Skeletal muscle tissue (tissue), 4 donors: ENCODE measurements around the gene MAP7. TPM values are rescaled to one million over a fixed set of nuclear protein-coding genes. Genes with fewer than 3 reads are reported as not detected.
"Not testable (repeated sequence)": the region's sequence is repeated elsewhere in the genome, so short reads cannot be mapped to it uniquely, and the experiment has no call there.

Source experiments
- H3K27ac ChIP-seq: one replicate; pipeline ENCODE4 v1.7.0; 2013; ENCODE audit warnings: mild to moderate bottlenecking, low read depth, low read length, inconsistent platforms
- H3K27me3 ChIP-seq, 3 donors: one replicate each; pipeline ENCODE4 v1.7.0; 2013; ENCODE audit warnings: low read length in 3 of 3; ENCODE audit not compliant: control insufficient read depth in 3 of 3, insufficient read depth in 3 of 3
- H3K36me3 ChIP-seq, 3 donors: one replicate each; pipeline ENCODE4 v1.7.0; 2013; ENCODE audit warnings: low read length in 3 of 3; ENCODE audit not compliant: control insufficient read depth in 3 of 3, insufficient read depth in 3 of 3
- H3K4me1 ChIP-seq, 3 donors: one replicate each; pipeline ENCODE4 v1.7.0; 2013; ENCODE audit warnings: low read length in 3 of 3, mild to moderate bottlenecking in 3 of 3; ENCODE audit not compliant: control insufficient read depth in 3 of 3, insufficient read depth in 3 of 3
- H3K4me3 ChIP-seq, 3 donors: one replicate each; pipeline ENCODE4 v1.7.0; 2013; ENCODE audit warnings: low read length in 3 of 3
- H3K9ac ChIP-seq, 3 donors: one replicate each; pipeline ENCODE4 v1.7.0; 2013; ENCODE audit warnings: low read length in 3 of 3, mild to moderate bottlenecking in 3 of 3, moderate library complexity in 2 of 3, low read depth in 1 of 3
- H3K9me3 ChIP-seq, 3 donors: one replicate each; pipeline ENCODE4 v1.7.0; 2013; ENCODE audit warnings: low read length in 3 of 3; ENCODE audit not compliant: control insufficient read depth in 3 of 3
- total RNA-seq: library from RNA; depleted of rRNA; stranded (reverse); fragments of >200 nt; gene quantifications from one replicate; pipeline ENCODE4 v1.2.3, GENCODE V29; 2014
- donor health status: Osteomylitis.

The MAP7 gene
- total RNA-seq, 1 donor from 2014 or later: under 0.01 TPM

DNA sequence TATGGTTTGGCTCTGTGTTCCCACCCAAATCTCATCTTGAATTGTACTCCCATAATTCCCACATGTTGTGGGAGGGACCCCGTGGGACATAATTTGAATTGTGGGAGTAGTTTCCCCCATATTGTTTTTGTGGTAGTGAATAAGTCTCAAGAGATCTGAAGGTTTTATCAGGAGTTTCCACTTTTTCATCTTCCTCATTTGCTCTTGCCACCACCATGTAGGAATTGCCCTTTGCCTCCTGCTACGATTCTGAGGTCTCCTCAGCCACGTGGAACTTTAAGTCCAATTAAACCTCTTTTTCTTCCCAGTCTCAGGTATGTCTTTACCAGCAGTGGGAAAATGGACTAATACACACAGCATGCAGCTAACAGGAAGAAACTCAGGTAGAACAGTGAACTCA, 151.8 kb downstream of the MAP7 start:
- no peaks in the 10 kb centered on the region for H3K36me3 ChIP-seq
- no peaks in the 10 kb centered on the region for H3K4me1 ChIP-seq
- H3K9me3 ChIP-seq: no peaks in the 10 kb centered on the region
- no peak overlapping the region for H3K9ac ChIP-seq
- H3K27me3 ChIP-seq: no peaks in the 10 kb centered on the region
- no peak overlapping the region for H3K27ac ChIP-seq
- no peak overlapping the region for H3K4me3 ChIP-seq

GRCh38 chr6:136396908-136397307, 153.3 kb downstream of the MAP7 start:
- no peaks in the 10 kb centered on the region for H3K4me1 ChIP-seq
- H3K27ac ChIP-seq: no peak overlapping the region
- no peaks in the 10 kb centered on the region for H3K36me3 ChIP-seq
- H3K27me3 ChIP-seq: no peaks in the 10 kb centered on the region
- no peak overlapping the region for H3K9ac ChIP-seq
- no peaks in the 10 kb centered on the region for H3K9me3 ChIP-seq
- H3K4me3 ChIP-seq: no peak overlapping the region

DNA sequence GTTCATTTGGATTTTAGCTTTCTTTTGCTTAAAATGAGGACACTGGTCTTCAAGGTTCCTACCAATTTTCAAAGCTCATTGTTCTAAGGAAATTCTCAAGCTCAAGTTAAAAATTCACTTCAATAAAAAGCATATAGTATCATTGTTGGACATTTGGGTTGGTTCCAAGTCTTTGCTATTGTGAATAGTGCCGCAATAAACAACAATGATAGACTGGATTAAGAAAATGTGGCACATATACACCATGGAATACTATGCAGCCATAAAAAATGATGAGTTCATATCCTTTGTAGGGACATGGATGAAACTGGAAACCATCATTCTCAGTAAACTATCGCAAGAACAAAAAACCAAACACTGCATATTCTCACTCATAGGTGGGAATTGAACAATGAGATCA, 159.3 kb downstream of the MAP7 start:
- H3K27ac ChIP-seq, H3K27me3 ChIP-seq, H3K4me3 ChIP-seq, H3K9ac ChIP-seq, H3K36me3 ChIP-seq, H3K4me1 ChIP-seq, H3K9me3 ChIP-seq: not testable (repeated sequence)

GRCh38 chr6:136387316-136387715, 162.9 kb downstream of the MAP7 start:
- Histone ChIP-seq H3K27ac (no peak overlapping the region), H3K36me3 (no peaks in the 10 kb centered on the region), H3K4me1 (no peaks in the 10 kb centered on the region), H3K9ac (no peak overlapping the region), H3K4me3 (no peak overlapping the region), H3K27me3 (no peaks in the 10 kb centered on the region), H3K9me3 (no peaks in the 10 kb centered on the region)

DNA sequence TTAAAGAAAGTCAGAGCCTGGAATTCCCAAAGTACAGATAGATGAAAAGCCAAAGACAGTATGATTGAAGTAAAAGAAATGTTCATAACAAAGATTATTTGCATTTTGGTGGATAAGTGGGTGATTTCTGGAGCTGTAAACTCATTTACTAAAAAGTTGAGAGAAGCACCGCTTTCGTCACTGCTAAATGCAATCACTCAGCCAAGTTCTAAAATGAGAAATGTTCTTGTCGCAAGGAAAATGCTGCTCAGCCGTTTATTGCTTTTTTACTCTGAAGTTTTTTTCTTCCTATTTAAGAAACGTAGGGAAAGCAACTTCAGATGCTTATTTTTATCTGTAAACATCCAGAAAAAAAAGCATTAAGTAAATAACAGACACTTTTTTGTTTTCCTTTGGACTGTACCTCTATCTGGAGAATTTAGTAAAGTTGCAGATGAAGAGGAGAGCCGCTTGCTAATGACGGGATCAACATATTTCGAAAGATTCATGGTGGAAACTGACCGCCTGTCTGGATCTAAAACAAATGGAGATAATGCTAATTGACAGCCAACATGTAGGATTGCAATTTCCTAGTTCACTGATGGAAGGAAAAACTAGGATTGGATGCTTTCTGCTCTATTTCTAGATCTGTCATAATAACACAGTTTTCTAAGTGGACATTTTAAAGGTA, 166.8 kb downstream of the MAP7 start:
- no peaks in the 10 kb centered on the region for H3K27me3 ChIP-seq
- no peak overlapping the region for H3K9ac ChIP-seq
- H3K4me3 ChIP-seq: no peak overlapping the region
- no peak overlapping the region for H3K27ac ChIP-seq
- H3K4me1 ChIP-seq: no peaks in the 10 kb centered on the region
- no peaks in the 10 kb centered on the region for H3K36me3 ChIP-seq
- no peaks in the 10 kb centered on the region for H3K9me3 ChIP-seq

DNA sequence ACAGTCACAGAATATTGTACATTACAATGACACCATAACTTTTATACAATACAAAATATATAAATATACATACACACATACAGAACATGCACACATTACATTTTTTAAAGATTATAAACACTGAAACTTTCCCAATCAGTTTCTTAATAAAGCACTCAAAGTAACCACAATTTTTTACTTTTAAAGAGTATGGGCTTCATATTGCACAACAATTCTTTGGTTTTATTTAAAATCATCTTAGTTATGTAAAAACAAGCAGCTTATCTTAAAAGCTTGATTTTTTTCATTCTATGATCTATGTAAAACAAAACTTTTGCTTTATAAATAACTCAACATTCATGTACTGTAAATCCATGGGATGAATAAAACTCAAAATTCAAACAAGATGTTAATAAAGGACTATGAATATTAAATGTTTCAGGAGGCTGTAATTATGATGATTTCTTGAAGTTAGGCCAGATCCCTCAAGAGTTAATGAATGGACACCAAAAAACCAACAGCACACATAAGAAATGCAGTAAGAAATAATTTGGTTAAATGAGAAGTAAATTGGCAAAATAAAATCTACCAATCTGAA, 167.5 kb downstream of the MAP7 start:
- H3K4me1 ChIP-seq: no peaks in the 10 kb centered on the region

GRCh38 chr6:136378888-136379287, 171.3 kb downstream of the MAP7 start:
- H3K4me3 ChIP-seq: no peak overlapping the region
- no peak overlapping the region for H3K27ac ChIP-seq
- H3K27me3 ChIP-seq: no peaks in the 10 kb centered on the region
- H3K9ac ChIP-seq: no peak overlapping the region
- H3K4me1 ChIP-seq: no peaks in the 10 kb centered on the region
- H3K9me3 ChIP-seq: no peaks in the 10 kb centered on the region
- no peaks in the 10 kb centered on the region for H3K36me3 ChIP-seq

More for the DNA sequence above, 167.5 kb downstream of the MAP7 start:
- H3K27ac ChIP-seq: no peak overlapping the region
- H3K27me3 ChIP-seq: no peaks in the 10 kb centered on the region
- H3K9ac ChIP-seq: no peak overlapping the region
- H3K36me3 ChIP-seq: no peaks in the 10 kb centered on the region
- H3K9me3 ChIP-seq: no peaks in the 10 kb centered on the region
- H3K4me3 ChIP-seq: no peak overlapping the region

DNA sequence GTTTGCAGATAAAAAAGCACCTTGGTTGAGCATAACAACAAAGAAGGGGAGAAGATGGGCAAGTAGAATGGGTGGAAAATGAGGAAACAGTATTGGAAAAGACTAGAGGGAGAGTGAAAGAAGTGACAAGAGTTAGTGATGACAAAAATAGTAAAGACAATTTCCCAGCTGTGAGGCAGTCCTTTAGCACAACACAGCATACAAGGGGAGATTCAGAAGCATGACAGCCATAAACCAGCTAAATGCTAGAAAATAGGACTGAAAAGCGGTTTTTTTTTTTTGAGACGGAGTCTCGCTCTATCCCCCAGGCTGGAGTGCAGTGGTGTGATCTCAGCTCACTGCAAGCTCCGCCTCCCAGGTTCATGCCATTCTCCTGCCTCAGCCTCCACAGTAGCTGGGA, 174.4 kb downstream of the MAP7 start:
- H3K27me3 ChIP-seq, H3K4me1 ChIP-seq, H3K4me3 ChIP-seq, H3K27ac ChIP-seq, H3K36me3 ChIP-seq, H3K9ac ChIP-seq, H3K9me3 ChIP-seq: not testable (repeated sequence)

DNA sequence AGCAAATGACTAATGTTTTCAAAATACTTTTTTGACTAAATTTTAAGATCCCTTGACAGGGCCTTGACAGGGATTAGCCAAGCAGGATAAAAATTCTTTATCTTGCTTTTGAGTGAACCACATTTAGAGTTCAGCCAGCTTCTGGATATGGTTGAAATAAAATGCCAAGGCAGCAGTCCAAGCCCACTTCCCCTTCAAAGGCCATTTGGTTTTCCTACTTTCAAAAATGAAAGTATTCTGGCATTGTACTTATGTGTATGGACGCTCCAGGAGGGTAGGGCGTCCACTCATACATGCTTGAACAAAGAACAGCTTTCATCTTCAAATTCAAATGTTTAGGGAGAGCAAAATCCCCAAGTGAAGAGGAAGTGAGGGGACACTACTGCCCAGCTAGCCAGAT, 178.3 kb downstream of the MAP7 start:
- Histone ChIP-seq H3K27ac (no peak overlapping the region), H3K4me3 (no peak overlapping the region), H3K27me3 (no peaks in the 10 kb centered on the region), H3K4me1 (no peaks in the 10 kb centered on the region), H3K36me3 (no peaks in the 10 kb centered on the region), H3K9ac (no peak overlapping the region), H3K9me3 (no peaks in the 10 kb centered on the region)

GRCh38 chr6:136370988-136371728, 179.1 kb downstream of the MAP7 start:
- H3K9me3 ChIP-seq: no peaks in the 10 kb centered on the region
- H3K27me3 ChIP-seq: no peaks in the 10 kb centered on the region
- no peak overlapping the region for H3K27ac ChIP-seq
- H3K4me1 ChIP-seq: no peaks in the 10 kb centered on the region
- no peak overlapping the region for H3K9ac ChIP-seq
- H3K36me3 ChIP-seq: no peaks in the 10 kb centered on the region
- H3K4me3 ChIP-seq: no peak overlapping the region
